ENCODE measurements around the gene TENM4.
A peak's percentile ranks its signal among the peaks of the same experiment; 100 is the strongest.

Gene TENM4

DNA sequence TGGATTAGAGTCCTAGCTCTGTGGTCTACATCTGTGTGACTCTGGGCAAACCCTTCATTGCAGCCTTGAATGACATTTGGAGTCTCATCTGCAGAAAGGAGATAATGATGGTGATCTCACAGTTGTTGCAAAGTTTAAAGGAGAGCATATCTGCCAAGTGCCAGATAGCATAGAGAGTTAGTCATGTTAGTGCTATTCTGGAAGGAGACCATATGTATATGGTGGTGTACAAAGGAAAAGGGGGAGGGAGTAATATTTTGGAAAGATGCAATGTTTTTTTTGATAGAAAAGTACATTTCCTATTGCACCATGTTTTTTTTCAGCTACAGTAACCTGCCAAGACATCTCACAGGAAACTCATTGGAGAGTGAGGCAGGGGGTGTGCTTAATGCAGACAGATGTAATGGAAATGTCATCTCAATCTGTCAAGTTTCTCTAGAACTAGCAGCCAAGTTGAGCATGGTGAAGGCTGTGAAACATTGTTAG, 774.1 kb downstream of the TENM4 start:
- H3K4me3 ChIP-seq (ENCODE audit: low read depth, low read length): no peak overlapping the region
- peak; percentile 31 for DNase-seq (ENCODE audit: low read depth)

DNA sequence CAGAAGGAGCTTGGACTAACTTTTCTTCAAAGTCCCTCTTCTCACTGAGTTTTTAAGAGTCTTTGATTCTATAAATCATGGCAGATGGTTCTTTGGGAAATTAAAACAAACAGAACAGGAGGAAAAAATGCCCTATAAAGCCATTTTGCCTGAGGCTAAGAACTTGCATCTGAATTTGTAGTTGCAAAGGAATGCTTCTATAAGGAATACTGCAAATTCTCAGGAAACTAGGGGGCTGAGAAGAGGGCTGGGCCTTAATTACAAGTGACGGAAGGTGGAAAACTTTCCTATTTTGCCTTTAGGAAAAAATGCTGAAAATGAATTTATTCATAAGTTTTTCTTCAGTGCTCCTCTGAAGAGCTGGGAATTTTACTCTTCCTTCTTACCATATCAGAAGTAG, 776.2 kb downstream of the TENM4 start:
- no peak for DNase-seq (ENCODE audit: low read depth)
- H3K4me3 ChIP-seq (ENCODE audit: low read depth, low read length): no peak overlapping the region

DNA sequence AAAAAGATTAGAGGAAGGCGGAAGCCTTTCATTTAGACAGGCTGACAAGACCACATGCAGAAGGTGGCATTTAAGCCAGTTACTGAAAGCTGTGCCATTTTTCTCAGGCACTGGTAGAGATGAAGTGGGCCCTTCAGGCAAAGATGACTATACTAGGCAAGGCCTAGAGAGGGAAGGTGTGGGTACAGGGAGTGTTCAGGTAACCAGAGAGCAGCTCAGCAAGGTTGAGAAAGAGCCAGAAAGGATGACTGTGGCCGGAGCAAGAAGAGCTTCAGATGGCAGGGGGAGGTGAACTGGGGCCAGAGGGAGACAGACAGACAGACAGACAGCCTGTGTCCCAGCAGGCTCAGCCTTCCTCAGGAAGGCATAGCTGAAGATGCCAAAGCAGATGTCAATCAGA, 778.0 kb downstream of the TENM4 start:
- DNase-seq (ENCODE audit: low read depth): no peak
- H3K4me3 ChIP-seq (ENCODE audit: low read depth, low read length): no peak overlapping the region

DNA sequence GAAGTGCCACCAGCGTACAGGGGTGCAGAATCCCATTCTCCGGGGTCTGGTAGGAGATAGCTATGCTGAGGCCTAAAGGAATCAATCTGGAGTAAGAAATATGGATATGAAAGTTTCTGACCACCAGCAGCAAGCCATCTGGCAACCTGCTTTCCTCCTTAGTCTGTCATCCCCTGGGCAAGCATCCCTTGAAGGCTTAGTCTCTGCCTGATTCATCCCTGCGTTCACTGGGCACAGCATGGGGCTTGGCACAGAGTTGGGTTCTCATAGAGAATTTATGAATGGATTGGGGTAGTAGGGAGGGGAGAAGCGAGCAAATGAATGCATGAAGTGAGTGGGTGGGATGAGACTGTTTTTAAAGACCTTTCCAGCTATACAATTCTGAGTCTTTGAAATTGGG, 780.4 kb downstream of the TENM4 start:
- DNase-seq (ENCODE audit: low read depth): no peak
- no peak overlapping the region for H3K4me3 ChIP-seq (ENCODE audit: low read depth, low read length)

DNA sequence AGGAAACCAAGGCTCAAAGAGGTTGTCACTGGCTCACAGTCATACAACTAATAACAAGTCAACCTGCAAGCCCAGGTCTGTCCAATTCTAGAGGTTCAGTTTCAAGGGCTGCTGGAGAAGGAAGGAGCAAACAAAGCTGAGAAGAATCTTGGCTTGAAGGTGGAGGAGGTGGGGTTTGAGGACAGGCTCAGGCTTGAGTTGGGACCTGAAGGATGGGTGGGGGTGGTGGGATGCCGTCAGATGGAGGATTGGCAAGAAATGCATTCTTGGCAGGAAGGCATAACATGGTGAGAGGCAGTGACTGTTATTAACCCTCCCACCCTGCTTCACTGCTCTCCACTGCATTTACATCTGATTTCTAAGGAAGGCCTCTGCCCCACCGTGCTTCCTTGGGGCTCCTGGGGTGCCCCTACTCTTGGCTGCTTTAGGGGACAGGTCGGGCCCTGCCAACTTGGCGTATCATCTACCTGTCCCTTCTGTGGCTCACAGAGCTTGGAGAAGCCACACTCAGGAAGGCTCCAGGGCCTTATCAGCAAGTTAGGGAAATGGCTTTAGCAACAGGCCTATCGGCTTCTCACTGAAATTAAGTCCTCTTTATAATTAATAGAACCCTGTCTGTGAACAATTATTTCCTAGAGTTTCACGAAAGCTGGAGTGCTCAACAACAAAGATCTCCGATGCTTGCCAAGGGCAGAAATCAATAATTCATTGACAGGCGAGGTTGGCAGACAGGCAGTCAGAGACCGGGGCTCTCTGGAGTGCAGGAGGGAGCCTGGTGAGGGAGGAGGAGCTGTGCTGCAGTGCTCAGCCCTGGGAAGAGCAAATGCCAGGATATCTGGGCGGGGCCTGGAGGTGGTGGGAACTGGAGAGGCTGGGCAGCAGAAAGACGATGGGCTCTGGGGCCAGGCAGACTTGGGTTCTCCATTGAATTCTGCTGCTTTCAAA, 781.2 kb downstream of the TENM4 start:
- H3K4me3 ChIP-seq (ENCODE audit: low read depth, low read length): no peak overlapping the region
- no peak for DNase-seq (ENCODE audit: low read depth)

DNA sequence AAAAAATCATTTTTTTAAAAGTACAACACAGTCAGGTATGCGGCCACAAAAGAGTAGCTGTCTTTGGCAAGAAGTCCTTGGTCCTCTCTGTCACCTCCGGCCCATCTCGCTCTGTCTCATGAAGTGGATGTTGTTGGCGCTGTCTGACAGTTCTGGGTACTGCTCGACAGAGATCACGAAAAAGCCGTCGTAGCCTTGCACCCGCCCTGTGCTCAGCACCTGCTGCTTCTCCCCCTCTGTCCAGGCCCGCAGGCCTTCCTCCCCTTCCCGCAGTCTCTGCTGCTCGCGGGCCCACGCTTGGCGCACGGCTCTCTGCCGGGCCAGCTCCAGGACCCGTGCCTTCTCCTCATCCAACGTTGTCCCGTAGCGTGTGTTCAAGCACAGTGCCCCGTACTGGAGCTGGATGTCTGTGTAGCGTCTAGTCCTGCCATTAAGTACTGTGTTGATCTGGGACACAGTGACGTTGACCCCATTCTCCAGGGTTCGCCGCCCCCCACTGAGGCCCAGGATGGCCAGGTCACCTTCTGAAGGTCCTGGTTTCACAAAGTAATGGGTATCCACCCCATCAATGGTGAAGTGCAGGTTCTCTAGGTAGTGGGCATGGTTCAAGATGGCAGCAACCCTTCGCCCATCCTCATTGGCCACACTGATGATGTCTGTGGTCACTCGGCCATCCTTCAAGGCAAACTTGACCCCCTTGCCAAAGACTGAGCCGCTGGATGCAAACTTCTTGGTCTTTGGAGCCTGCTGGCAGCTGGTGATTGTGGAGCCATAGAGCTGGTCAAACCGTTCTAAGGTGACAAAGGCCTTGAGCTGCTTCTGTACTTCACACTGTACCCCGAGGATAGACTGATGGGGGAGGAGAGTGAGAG, 782.6 kb downstream of the TENM4 start:
- H3K4me3 ChIP-seq (ENCODE audit: low read depth, low read length): no peak overlapping the region
- DNase-seq (ENCODE audit: low read depth): no peak

DNA sequence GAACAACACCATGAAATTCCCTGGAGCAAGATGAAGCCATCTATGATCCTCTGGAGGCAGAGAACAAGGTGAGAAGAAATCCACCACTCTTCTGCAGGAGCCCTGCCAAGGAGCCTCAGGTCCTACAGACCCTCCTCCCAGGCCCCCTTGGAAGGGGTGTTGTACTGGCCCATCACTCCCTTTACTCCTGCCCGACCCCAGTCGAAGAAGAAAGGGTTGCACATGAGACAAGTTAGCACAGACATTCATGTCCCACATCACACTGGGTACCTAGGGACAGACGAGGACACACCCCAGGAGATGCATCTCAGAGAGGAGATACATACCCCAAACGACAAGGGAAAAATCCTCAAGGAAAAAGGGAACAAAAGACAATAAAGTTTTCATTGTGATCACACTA, 783.4 kb downstream of the TENM4 start:
- no peak for DNase-seq (ENCODE audit: low read depth)

DNA sequence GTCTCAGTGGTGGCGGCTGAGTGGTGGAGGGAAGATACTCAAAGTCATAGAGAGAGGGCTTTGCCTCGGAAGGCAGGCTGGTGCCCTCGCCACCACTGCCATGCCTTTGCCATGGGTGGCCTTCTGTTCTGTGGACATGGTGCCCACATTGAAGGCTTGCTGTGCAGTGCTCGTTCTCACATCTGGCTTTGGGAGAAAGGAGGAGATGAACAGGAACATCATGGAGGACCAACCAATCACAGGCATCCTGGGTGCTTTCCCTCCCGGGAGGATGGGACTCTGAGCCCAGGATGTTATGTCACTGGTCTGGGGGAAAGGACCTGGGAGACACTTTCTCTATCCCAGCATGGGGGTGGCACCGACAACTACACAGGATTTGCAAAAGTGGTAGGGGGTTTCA, 783.8 kb downstream of the TENM4 start:
- H3K4me3 ChIP-seq (ENCODE audit: low read depth, low read length): no peak overlapping the region
- no peak for DNase-seq (ENCODE audit: low read depth)

More for the DNA sequence above, 783.4 kb downstream of the TENM4 start:
- no peak overlapping the region for H3K4me3 ChIP-seq (ENCODE audit: low read depth, low read length)

DNA sequence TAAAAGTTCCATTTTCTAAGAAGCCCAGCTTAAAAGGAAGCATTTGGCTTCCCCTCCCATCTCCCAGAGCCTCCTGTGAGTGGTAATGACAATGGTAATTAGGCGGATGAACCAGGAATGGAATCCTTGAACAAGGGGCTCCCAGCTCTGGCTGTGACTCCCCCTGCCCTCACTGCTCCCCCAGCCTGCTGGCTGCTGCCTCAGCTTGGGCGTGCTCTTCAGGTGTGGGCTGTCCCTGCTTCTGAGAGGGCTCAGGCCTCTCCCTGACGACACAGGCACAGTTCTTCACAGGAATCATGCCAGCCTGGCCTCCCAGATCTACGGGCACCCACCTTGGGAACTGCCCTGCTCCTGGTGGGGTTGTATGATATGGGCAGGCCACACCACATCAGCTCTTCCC, 784.5 kb downstream of the TENM4 start:
- no peak for DNase-seq (ENCODE audit: low read depth)
- H3K4me3 ChIP-seq (ENCODE audit: low read depth, low read length): no peak overlapping the region

DNA sequence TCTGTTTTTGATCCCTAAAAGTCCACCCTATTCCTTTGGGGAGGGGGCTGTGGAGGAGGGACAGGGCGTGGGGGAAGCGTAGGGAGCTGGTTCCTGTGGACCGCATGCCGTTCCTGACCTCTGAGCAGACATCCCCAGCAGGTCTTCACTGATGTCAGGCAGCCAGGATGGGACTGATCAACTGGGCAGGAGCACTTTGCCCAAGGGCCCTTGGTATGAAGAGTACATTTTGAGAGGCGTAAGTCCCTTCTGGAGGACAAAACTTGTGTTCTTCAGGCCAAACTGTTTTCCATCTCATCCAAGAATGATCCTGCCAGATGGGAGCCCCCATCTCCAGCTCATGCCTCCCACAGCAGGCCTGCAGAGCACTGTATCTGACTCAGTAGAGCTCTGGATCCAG, 785.3 kb downstream of the TENM4 start:
- no peak overlapping the region for H3K4me3 ChIP-seq (ENCODE audit: low read depth, low read length)
- no peak for DNase-seq (ENCODE audit: low read depth)

DNA sequence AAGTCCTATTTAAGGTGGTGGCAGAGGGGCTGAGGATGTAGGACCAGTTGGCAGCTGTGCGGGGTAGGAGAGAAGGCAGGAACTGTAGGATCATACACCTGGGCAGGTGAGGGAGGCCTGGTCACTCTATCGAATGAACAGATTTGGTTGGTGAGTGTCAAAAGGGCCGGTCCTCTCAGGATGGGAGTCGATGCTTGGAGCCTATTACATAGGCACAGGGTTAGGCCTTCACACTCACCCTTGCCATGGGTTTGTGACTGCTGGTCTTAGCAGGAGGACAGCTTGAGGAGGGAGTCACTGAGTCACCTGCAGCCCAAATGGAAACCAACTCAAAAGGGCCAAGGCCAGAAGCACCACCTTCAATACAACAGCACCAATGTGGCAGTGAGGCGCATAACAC, 786.0 kb downstream of the TENM4 start:
- no peak overlapping the region for H3K4me3 ChIP-seq (ENCODE audit: low read depth, low read length)
- no peak for DNase-seq (ENCODE audit: low read depth)

DNA sequence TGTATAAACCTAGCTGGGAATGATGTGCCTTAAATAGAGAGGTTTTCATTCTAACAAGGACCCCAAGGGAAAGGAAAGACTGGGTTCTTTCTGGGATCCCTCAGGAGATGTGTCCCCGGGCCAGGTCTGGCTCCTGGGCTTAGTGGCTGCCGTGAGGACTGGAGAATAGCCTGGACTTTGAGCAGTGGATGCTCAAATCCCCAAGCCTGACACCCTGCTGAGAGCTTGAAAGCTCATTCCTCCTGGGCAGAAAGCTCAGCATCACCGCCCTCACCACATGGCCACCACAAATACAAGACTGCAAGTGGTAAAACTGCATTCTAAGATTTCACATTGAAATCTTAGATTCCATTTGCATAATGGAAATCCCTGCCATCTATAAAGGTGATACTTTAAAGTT, 786.8 kb downstream of the TENM4 start:
- H3K4me3 ChIP-seq (ENCODE audit: low read depth, low read length): no peak overlapping the region
- DNase-seq (ENCODE audit: low read depth): no peak

DNA sequence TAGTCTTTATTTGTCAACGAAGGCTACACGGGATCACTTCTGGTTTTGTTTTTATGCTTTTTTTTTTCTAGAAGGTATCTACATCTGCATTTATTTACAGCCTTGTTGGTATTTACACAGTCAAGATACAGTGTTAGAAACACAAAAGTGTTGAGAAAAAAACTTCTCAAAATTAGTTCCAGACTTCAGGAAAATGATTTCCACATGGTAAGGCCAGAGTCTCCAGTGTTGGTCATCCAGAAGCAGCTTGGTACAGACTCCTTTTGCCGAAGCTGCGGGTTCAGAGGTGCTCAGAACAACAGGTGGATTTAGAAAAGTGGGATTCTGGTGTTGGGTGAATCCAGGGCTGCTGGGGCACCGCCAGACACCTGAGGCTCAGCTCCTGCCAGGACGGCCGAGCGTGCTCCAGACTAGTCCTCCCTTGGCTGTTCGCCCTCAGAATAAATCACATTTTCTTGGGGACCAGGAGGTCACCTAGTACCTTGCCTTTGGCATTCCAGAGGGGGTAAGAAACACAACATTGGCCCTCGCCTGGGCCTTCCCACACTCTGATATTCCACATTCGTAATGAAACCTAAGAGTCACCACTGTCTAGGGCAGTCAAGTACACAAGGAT, 787.4 kb downstream of the TENM4 start:
- no peak for DNase-seq (ENCODE audit: low read depth)
- H3K4me3 ChIP-seq (ENCODE audit: low read depth, low read length): no peak overlapping the region

DNA sequence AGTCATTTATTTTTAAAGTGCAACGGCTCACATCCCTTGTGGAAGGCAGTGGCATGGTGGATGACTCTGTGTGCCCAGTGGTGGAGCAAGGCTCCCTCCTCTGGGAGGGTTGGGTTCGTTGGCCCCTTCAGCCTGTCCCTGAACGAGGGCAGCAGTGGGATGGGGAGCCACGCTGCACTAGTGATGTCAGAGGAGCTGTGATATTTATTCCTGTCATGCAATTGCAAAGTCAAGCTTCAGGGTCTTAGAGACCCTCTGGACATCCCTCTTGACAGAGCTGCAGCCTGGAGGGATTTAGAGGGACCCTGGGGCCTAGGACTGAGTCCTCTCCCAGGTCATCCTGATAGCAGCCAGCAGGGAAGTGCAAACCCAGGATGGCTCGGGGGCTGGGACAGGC, 788.0 kb downstream of the TENM4 start:
- H3K4me3 ChIP-seq (ENCODE audit: low read depth, low read length): no peak overlapping the region
- DNase-seq (ENCODE audit: low read depth): no peak

DNA sequence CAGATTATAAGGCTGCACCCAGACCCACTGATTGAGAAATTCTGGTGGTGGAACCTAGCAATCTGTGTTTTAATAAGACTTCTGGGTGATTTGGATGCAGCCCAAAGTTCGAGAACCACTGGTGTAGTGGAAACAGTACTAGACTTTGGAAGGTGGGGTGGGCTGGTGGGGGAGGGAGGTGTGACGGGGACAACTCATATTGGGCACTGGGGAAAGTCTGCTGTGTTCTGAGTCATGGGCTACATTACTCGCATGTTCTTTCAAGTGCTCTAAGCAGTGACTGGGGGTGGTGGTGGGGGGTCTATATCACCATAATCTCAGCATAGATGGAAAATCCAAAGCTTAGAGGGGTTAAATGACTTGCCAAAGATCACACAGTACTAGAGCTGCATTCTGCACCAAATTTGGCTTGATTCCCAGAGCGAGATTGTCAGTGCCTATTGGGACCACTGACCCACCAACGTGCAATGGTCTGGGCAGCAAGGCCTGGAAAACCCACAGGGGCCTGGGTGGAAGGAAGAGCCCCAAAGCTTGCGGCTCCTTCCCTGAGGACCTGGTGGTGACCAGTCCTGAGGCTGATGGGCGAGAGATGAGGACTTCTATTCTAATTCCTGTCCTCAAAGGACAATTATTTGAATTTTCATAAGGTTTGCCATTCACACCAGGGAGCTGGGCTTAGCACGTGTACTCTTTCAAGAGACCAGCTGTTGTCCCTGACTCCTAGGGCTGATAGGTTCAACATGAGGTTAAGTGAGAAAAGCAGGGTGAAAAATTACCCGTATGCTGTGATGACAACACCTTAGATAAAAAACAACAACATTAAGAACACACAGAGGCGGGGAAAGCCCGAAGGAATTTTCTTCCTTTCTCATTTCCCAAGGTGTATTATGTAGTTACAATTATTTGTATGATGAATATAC, 788.6 kb downstream of the TENM4 start:
- DNase-seq (ENCODE audit: low read depth): no peak
- no peak overlapping the region for H3K4me3 ChIP-seq (ENCODE audit: low read depth, low read length)

DNA sequence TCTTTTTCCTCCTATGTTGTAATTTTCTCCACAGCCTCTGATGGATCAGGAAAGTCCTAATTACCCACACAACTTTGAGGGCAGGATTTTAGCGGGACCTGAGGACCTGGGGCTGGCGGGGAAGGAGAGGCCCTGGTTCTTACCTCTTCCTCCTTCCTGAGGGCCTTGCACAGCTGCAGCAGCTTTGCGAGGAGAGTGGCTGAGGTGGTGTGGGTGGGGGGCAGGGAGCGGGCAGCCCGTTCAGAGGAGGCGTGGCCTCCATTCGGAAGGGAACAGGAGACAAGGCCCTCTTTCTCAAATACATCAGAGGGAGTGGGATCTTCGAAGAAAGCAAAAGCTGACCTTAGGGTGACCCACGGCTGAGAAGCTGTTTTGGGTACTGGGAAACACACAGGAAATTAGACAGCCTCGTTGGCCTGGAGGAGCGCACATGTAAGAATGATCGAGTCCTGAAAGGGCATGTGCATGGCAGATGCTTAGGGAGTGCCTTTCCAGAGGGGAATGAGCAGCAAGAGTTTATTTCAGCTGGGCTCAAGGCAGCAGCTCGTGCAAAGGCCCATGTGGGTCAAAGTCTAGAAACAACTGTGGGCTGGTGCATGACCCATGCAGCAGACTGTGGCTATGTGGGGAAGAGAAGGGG, 789.6 kb downstream of the TENM4 start:
- no peak for DNase-seq (ENCODE audit: low read depth)
- H3K4me3 ChIP-seq (ENCODE audit: low read depth, low read length): no peak overlapping the region

DNA sequence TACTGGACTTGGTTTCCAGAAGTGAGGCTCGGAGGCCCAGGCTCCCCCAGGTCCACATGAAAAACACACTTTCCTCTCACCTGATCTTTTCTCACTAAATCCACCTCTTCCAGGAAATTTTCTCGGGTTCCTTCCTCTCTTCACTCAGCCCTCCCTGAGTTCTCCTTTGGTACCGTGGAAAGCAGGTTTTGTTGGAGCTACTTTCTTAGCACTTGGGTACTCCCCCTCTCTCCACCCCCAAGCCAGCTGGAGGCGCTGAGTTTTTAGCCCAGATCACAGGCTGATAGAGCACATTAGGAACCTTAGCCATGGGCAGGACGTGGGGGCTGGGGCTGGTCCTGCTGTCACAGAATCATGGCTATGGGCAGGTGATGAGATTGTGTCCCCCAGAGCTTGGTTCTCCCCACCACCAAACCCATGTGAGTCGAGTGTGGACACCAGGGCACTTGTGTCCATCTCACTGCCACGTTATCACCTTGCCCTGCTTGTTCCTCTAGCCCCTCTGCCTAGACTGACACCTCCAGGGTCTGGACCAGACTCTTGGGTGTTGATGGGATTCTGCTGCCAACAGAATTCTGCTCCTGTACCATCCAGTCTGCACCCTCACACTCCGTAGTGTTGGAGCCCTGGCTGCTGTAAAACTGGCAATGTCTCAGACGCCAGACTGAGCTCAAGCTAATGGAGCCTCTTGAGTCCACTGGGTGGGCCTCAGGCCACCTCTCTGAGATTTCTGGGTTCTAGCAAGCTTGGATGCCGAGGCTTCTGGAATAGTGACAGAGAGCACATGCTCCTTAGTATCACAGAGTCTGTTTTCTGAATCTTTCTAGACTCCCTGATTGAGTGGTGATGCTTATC, 791.2 kb downstream of the TENM4 start:
- DNase-seq (ENCODE audit: low read depth): no peak
- H3K4me3 ChIP-seq (ENCODE audit: low read depth, low read length): no peak overlapping the region
